Measurements from ENCODE around the gene ALG5.

DNA sequence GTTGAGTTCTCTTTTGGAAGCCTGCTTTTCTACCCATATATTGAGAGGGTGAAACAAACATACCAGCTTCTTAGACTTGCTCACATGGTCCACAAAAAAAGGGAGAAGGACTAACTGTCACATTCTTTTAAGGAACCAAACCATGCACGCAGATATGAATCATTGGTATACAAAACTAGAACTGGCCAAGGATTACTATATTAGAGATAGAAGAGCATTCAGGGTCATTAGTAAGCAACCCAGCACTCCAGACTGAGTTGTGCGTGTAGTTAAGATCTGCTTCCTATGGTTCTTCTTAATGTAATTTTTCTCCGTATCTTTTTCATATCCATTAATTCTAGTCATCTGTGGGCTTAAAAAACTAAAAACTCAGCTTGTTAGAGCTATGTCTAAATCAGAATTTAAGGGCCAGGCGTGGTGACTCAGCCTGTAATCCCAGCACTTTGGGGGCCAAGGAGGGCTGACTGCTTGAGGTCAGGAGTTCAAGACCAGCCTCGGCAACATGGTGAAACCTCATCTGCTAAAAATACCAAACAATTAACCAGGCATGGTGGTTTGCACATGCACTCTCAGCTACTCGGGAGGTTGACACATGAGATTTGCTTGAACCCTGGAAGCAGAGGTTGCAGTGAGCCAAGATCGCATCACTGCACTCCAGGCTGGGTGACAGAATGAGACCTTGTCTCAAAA lies 19.6 kb downstream of the ALG5 start:
- TF ChIP-seq MXI1 (IDR thresholded peaks at IDR 0.05; ENCODE audit: borderline replicate concordance, low read depth, low read length) (peak; percentile 65), POLR2A (IDR thresholded peaks at IDR 0.05; ENCODE audit: low read depth, low read length) (no peak)
- TF ChIP-seq, protein P1, sequence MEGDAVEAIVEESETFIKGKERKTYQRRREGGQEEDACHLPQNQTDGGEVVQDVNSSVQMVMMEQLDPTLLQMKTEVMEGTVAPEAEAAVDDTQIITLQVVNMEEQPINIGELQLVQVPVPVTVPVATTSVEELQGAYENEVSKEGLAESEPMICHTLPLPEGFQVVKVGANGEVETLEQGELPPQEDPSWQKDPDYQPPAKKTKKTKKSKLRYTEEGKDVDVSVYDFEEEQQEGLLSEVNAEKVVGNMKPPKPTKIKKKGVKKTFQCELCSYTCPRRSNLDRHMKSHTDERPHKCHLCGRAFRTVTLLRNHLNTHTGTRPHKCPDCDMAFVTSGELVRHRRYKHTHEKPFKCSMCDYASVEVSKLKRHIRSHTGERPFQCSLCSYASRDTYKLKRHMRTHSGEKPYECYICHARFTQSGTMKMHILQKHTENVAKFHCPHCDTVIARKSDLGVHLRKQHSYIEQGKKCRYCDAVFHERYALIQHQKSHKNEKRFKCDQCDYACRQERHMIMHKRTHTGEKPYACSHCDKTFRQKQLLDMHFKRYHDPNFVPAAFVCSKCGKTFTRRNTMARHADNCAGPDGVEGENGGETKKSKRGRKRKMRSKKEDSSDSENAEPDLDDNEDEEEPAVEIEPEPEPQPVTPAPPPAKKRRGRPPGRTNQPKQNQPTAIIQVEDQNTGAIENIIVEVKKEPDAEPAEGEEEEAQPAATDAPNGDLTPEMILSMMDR (conservative IDR thresholded peaks at IDR 0.05; ENCODE audit: low read depth, low read length) = no peak

All from IMR-90 (cell line).